NCI-H2029 treated with DMSO at 0.1 percent for 48 hours (cell line): ENCODE data around the gene PUSL1.

Experiments used
- DNase-seq: peaks from one replicate; lab custom pipeline; 2025; lab: John Stamatoyannopoulos, UW

Gene PUSL1

GRCh38 chr1:1279028-1279427, 29.4 kb upstream of the PUSL1 start:
- no peak for DNase-seq

DNA sequence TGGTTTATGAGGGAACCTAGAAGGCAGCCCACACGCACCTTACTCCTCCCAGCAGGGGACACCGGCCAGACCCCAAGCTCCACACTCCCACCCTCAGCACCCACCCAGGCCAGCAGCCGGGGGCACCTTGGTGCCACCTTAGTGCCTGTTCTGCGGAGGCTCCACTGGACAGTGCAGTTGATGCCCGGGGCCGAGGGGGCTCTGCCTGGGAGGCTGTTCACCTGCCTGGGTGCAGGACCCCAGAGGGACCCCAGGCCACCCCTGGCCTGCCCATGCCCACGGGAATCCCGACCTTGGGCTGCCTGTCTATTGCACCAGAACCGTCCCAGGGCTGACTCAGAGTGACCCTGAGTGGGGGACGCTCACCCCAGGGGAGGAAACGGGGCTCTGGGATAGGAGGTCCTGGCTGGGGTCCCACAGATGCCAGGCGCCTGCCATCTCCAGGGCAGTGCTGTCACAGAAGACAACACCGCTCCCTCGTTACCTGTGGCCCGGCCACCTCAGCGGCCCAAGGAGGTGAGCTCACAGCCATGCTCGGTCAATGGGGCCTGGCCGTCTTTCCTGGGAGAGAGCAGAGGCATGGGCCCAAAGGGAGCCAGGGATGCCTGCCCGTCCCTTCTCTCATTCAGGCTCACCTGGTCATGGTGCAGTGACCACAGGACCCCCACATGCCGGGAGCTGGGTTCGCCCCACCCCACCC, 27.5 kb upstream of the PUSL1 start:
- DNase-seq: no peak

DNA sequence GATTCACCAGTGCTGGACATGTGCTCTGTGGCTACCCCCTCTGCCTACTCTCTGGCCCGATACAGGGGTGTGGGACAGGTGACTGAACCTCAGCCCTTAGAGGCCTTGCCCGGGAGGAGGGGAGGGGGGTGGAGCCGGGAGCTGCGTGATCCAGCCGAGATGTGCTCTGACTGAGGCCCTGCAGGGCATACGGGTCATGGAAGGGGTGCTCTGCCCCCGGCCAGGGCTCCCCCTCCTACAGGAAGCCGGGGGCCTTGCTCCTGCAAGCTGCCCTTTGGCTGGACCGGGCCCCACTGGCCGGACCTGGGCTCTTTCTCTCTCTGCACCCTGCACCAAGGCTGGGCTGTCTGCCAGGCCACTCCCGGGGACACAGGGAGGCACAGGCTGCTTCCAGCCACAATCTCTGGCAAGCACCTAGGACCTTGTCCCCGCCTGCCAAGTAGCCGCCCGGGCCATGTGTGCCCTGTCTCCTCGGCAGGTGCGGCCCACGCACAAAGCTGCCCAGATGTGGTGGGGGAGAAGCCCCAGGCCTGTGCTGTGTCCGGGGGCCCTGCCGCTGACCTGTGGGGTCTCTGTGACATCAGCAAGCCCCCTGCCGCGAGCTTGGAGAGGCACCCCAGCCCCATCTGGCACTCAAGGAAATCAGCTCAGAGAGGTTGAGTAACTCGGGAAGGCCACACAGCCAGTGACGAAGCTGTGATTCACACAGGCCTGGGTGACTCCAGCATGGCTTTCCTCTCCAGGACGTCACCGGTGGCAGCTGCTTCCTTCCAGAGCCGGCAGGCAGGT, 26.7 kb upstream of the PUSL1 start:
- DNase-seq: peak; percentile 8

GRCh38 chr1:1282998-1283397, 25.4 kb upstream of the PUSL1 start:
- DNase-seq: no peak

DNA sequence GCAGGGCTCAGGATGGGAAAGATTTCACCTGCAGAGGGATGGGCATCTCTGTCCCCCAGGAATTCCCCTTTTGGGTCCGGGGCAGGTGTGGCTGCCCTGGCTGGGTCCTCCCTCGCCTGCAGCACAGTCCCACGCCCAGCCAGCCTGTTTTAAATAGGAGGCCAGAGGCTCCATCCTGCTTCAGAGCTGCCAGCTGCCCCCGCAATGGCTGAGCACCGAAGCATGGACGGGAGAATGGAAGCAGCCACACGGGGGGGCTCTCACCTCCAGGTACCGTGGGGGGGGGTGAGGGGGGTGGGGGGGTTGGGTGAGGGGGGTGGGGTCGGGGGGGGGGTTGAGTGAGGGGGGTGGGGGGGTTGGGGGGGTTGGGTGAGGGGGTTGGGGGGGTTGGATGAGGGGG, 24.6 kb upstream of the PUSL1 start:
- no peak for DNase-seq

GRCh38 chr1:1284221-1285101, 23.9 kb upstream of the PUSL1 start:
- no peak for DNase-seq

DNA sequence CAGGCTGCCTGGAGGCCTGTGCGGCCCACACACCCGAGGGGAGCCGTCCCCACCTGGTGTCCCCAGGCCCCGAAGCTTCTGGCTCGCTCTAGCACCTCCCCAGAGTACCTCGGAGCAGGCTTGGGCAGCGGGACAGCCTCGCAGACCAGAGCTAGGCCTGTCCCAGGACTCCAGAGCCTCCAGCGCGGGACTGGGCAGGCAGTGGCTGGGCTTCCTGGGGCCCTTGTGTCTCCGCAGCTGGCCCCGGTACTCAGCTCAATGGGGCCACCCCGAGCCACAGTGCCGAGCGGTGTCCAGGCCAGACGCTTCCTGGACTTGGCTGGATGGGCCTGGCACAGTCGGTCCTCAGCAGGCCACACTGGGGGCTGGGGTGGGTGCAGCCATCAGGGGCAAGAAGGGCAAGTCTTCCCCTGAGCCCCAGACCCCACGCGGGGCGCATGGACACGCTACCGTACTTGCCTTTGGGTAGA, 23.3 kb upstream of the PUSL1 start:
- no peak for DNase-seq

DNA sequence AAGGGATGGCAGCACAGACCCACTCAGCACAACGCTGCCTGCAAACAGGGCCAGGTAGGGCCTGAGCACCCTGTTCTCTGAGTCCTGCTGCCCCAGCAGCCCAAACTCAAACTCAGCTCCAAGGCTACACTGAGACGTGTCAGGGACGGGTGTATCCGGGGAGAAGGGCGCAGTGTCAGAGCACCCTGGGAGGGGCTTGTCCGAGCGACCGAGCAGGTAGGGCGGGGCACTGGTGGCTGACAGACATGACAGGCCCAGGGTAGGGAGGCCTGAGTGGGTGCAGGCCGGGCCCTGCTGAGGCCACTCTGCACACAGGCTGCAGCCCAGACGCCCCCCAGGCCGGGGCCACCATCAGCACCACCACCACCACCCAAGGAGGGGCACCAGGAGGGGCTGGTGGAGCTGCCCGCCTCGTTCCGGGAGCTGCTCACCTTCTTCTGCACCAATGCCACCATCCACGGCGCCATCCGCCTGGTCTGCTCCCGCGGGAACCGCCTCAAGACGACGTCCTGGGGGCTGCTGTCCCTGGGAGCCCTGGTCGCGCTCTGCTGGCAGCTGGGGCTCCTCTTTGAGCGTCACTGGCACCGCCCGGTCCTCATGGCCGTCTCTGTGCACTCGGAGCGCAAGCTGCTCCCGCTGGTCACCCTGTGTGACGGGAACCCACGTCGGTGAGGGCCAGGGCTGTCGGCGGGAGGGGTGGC, 22.6 kb upstream of the PUSL1 start:
- DNase-seq: no peak

GRCh38 chr1:1286313-1287261, 21.8 kb upstream of the PUSL1 start:
- DNase-seq: no peak

DNA sequence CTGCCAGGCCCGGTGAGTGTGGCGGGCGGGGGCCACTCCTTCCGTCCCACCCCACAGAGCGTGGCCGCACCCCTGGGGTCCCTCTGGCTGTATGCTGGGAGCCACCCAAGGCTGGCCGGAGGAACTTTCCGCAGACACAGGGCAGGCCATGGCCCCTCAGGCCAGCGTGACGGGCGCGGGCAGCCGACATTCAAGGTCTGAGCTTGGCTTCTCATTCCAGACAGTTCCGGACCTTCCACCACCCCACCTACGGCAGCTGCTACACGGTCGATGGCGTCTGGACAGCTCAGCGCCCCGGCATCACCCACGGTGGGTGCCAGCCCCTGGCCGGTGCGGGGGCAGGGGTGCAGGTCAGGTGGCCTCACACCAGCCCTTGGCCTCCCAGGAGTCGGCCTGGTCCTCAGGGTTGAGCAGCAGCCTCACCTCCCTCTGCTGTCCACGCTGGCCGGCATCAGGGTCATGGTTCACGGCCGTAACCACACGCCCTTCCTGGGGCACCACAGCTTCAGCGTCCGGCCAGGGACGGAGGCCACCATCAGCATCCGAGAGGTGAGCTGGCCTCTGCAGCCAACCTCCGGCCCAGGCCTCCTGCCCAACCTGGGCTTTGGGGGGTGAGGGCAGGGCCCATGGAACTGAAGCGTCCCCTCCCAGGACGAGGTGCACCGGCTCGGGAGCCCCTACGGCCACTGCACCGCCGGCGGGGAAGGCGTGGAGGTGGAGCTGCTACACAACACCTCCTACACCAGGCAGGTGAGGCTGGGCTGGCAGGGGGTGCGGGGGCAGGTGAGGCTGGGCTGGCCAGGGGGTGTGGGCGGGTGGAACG, 20.9 kb upstream of the PUSL1 start:
- no peak for DNase-seq

DNA sequence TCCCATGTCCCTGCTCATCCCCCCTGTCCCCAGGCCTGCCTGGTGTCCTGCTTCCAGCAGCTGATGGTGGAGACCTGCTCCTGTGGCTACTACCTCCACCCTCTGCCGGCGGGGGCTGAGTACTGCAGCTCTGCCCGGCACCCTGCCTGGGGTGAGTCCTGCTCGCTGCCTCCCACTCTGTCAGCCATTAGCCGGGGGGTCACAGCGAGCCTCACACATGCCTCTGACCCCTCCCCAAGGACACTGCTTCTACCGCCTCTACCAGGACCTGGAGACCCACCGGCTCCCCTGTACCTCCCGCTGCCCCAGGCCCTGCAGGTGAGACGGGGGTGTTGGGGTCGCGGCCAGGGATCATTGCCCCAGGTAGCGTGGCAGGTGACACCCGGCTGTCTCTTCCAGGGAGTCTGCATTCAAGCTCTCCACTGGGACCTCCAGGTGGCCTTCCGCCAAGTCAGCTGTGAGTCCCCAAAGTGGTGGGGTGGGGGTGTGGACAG, 18.1 kb upstream of the PUSL1 start:
- DNase-seq: no peak

DNA sequence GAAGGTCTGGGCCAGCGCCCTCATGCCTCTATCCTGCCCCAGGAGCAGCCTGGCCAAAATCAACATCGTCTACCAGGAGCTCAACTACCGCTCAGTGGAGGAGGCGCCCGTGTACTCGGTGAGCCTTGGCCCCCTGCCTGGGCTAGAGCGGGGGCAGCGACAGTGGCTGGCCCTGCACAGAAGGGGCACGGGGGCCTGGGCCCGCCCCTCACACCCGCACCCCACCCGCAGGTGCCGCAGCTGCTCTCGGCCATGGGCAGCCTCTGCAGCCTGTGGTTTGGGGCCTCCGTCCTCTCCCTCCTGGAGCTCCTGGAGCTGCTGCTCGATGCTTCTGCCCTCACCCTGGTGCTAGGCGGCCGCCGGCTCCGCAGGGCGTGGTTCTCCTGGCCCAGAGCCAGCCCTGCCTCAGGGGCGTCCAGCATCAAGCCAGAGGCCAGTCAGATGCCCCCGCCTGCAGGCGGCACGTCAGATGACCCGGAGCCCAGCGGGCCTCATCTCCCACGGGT, 17.3 kb upstream of the PUSL1 start:
- DNase-seq: no peak

DNA sequence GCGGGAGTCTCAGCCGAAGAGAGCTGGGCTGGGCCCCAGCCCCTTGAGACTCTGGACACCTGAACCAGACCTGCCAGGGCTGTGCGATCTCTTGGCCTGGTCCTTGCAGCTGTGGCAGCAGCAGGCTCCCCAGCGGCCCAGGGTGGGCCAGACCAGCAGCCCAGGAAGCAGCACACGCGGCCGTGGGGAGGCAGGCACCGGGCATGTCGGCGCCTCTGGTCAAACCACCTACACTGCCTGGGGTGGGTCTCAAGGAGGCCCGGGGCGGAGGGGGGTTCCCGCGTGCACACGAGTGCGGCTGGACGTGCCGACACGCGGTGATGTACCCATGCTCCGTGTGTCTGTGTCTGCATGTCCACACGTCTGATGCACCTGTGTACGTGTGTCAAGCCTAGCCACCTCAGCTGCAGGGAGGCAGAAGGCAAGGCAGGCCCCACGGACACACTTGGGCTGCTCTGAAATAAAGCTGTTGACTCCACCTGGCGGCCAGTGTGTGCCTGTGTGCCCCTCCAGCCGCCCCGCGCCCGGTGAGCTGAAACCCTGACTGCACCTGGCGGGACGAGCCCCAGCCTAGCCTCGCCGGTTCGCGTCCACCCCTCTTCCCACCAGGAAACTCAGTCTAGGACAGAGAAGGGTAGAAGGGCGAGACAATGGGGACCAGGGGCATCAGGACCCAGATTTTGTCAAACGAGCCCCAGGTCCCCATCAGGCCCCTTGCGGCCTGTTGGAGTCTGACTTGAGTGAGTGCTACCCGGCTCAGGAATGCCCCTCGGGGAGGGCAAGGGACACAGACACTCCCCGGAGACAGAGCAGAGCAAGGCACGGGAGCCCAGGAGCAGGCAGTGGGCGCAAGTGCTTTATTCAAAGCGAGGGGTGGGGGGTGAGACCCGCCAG, 16.6 kb upstream of the PUSL1 start:
- DNase-seq: peak; percentile 17

DNA sequence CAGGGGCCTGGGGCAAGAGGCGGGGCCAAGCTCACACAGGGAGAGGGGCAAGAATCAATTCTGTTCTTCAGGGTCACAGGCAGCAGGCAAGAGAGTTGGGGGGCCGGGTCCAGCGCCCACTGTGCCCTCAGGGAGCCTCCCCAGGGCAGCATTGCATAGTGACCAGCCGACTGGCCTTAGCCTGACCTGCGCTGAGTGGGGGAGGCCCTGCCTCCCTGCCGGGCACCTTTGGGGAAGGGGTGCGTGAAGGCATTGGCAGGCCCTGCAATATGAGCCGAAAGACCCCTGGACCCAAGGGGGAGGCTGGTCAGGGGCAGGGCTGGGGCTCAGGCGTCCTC, 16.0 kb upstream of the PUSL1 start:
- DNase-seq: no peak

GRCh38 chr1:1292851-1293250, 15.5 kb upstream of the PUSL1 start:
- DNase-seq: no peak

GRCh38 chr1:1293263-1294249, 14.8 kb upstream of the PUSL1 start:
- no peak for DNase-seq

DNA sequence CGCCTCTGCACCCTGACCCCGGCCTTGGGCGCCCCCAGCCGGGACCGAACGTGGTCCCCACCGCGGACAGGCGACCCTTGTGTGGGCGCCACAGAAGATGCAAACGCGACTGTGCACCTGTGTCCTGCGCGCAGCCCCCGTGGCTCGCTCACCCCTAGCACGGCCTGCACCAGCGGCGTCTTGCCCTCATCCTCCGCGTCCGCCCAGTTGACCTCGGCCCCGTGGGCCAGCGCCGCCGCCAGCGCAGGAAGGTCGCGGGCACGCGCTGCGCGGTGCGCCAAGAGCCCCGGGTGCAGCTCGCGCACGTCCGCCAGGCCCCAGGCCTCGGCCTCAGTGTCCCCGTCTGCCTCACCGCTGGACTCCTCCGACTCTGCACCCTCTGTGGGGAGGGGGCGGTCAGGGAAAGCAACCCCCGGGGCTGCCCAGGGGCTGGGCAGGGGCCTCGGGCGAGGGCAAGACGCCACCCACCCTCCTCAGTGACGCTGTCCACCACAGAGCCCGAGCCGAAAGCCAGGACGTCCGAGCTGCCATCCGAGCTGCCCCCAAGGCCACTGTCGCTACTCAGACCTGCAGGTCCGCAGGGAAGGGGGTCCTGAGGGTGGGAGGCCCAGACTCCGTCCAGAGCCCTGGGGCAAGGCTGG, 14.0 kb upstream of the PUSL1 start:
- no peak for DNase-seq
